CD4-positive, alpha-beta T cell (primary cell): ENCODE data around the gene MYOZ1. TPM values are rescaled to one million over a fixed set of nuclear protein-coding genes. Genes with fewer than 3 reads are reported as not detected.

Experiments used
- ATAC-seq: fragments of 200-7000 bp; cut with Tn5 transposase; one replicate; pipeline ENCODE4 v1.10.0; 2022; ENCODE audit warnings: mild to moderate bottlenecking; ENCODE audit not compliant: poor library complexity
- CTCF ChIA-PET: fragments of 350-600 bp; sonication (Branson Sonifier 250); formaldehyde crosslinking; loops from one replicate; lab custom pipeline; 2021; ENCODE audit warnings: antibody characterized with exemption, inconsistent platforms; lab: Charles Lee
- POLR2A ChIA-PET: fragments of 350-600 bp; sonication (Branson Sonifier 250); formaldehyde crosslinking; loops from one replicate; lab custom pipeline; 2021; ENCODE audit warnings: antibody characterized with exemption, inconsistent platforms; lab: Charles Lee
- DNase-seq, 14 experiments: peaks; one replicate each; pipeline ENCODE4 v3.0.0-alpha.2; 2013 to 2020; ENCODE audit warnings: mixed read lengths in 2 of 14
- H3K27ac ChIP-seq, 2 donors: one replicate each; pipeline versions ENCODE4 v1.5.1 to v1.7.0; 2013; ENCODE audit warnings: low read length in 2 of 2, low read depth in 1 of 2, mild to moderate bottlenecking in 1 of 2
- H3K27me3 ChIP-seq, 2 experiments: 1 replicate in 1 of 2; 2 replicates in 1 of 2; pipeline versions ENCODE4 v1.6.1 to v1.7.0; 2013; ENCODE audit warnings: low read length in 2 of 2, control low read depth in 1 of 2, mild to moderate bottlenecking in 1 of 2, moderate library complexity in 1 of 2; ENCODE audit not compliant: insufficient read depth in 2 of 2, control insufficient read depth in 1 of 2
- H3K36me3 ChIP-seq: one replicate; pipeline ENCODE4 v1.6.1; 2013; ENCODE audit warnings: low read length, control low read depth; ENCODE audit not compliant: insufficient read depth
- H3K4me1 ChIP-seq: one replicate; pipeline ENCODE4 v1.6.1; 2013; ENCODE audit warnings: low read length, control low read depth; ENCODE audit not compliant: insufficient read depth
- H3K4me3 ChIP-seq: one replicate; pipeline ENCODE4 v1.5.1; 2013; ENCODE audit warnings: mild to moderate bottlenecking, low read length, moderate library complexity
- H3K9me3 ChIP-seq, 2 experiments: 1 replicate in 1 of 2; 2 replicates in 1 of 2; pipeline versions ENCODE4 v1.6.1 to v1.7.0; 2013; ENCODE audit warnings: low read length in 2 of 2, mild to moderate bottlenecking in 2 of 2, control low read depth in 1 of 2, moderate library complexity in 1 of 2; ENCODE audit not compliant: control insufficient read depth in 1 of 2, insufficient read depth in 1 of 2
- H3K27ac Mint-ChIP-seq: one replicate; pipeline ENCODE4 v1.8.0; 2020; ENCODE audit warnings: mixed read lengths
- H3K27me3 Mint-ChIP-seq: one replicate; pipeline ENCODE4 v1.8.0; 2021; ENCODE audit warnings: mixed read lengths
- H3K36me3 Mint-ChIP-seq: one replicate; pipeline ENCODE4 v1.8.0; 2021; ENCODE audit warnings: low read depth, mixed read lengths
- H3K4me1 Mint-ChIP-seq: one replicate; pipeline ENCODE4 v1.8.0; 2021; ENCODE audit warnings: low read depth, mixed read lengths
- H3K4me3 Mint-ChIP-seq: one replicate; pipeline ENCODE4 v1.8.0; 2020; ENCODE audit warnings: mild to moderate bottlenecking, mixed read lengths
- H3K9me3 Mint-ChIP-seq: one replicate; pipeline ENCODE4 v1.8.0; 2020; ENCODE audit warnings: mixed read lengths
- intact Hi-C, 2 experiments: fragments of 100-400 bp; cut with DNase I in 1 of 2; cut with micrococcal nuclease in 1 of 2; formaldehyde crosslinking; loops; one replicate each; pipeline versions ENCODE4 v1.15.1 to v1.9.0; 2023 to 2025; cut with DNase I, micrococcal nuclease
- total RNA-seq, 174 experiments: library from RNA in 2 of 174; stranded (reverse) in 2 of 174; gene quantifications; one replicate each; pipeline ENCODE4 v1.2.3 and lab custom pipeline; 2021 to 2026
- TF ChIP-seq, protein P1 (sequence below): fragments of 200-600 bp; IDR thresholded peaks from one replicate; pipeline ENCODE4 v1.8.0; 2022; ENCODE audit warnings: antibody characterized with exemption, mild to moderate bottlenecking

The MYOZ1 gene
- total RNA-seq, 2 experiments from 2014 or later, result not detected

DNA sequence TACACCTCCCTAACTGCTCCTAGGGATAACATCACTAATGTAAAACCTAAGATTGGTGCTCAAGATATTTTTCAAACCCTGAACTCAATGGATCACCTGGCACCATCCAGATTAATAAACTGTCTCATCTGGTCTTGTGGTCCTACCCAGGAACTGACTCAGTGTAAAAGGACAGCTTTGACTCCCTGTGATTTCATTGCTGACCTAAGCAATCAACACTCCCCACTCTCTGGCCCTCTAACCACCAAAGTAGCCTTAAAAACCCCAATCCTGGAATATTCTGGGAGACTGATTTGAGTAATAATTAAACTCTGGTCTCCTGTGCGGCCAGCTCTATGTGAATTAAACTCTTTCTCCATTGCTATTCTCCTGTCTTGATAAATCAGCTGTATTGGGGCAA, 43.9 kb downstream of the MYOZ1 start:
- Mint-ChIP-seq H3K27ac (no peak overlapping the region), H3K9me3 (no peaks in the 10 kb centered on the region), H3K27me3 (no peaks in the 10 kb centered on the region), H3K4me3 (no peak overlapping the region), H3K36me3 (no peaks in the 10 kb centered on the region), H3K4me1 (peaks cover 6% of the 10 kb centered on the region)
- ChIA-PET CTCF (no interaction called here), POLR2A (interaction anchor here (0.9 kb wide), 1 partner anchor 30 kb away, joined by 3 read pairs; no protein-coding TSS in a partner anchor)
- TF ChIP-seq, protein P1, sequence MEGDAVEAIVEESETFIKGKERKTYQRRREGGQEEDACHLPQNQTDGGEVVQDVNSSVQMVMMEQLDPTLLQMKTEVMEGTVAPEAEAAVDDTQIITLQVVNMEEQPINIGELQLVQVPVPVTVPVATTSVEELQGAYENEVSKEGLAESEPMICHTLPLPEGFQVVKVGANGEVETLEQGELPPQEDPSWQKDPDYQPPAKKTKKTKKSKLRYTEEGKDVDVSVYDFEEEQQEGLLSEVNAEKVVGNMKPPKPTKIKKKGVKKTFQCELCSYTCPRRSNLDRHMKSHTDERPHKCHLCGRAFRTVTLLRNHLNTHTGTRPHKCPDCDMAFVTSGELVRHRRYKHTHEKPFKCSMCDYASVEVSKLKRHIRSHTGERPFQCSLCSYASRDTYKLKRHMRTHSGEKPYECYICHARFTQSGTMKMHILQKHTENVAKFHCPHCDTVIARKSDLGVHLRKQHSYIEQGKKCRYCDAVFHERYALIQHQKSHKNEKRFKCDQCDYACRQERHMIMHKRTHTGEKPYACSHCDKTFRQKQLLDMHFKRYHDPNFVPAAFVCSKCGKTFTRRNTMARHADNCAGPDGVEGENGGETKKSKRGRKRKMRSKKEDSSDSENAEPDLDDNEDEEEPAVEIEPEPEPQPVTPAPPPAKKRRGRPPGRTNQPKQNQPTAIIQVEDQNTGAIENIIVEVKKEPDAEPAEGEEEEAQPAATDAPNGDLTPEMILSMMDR, result no peak
- Histone ChIP-seq H3K36me3 (no peaks in the 10 kb centered on the region), H3K9me3 (no peaks in the 10 kb centered on the region), H3K4me1 (no peaks in the 10 kb centered on the region), H3K4me3 (no peak overlapping the region), H3K27ac (no peak overlapping the region), H3K27me3 (no peaks in the 10 kb centered on the region)
- no peak for DNase-seq
- intact Hi-C loops, result no loop called here
- no peak for ATAC-seq

DNA sequence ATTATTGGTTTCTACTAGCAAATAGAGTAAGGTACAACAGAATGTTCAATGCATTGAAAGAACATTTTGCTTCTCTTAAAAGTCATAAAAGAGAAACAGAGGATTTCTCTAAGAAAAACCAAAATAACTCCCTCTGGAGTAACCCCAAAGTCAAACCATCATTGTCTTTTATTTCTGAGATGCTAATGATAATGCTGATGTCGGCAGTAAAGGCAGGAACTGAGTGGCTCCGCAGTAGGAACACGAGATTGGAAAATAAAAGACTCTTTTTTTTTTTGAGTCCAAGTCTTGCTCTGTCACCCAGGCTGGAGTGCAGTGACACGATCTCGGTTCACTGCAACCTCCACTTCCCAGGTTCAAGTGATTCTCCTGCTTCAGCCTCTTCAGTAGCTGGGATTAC, 47.5 kb downstream of the MYOZ1 start:
- Mint-ChIP-seq H3K27me3 (no peaks in the 10 kb centered on the region), H3K9me3 (no peaks in the 10 kb centered on the region), H3K27ac (no peak overlapping the region), H3K4me1 (peaks cover 23% of the 10 kb centered on the region), H3K36me3 (no peaks in the 10 kb centered on the region), H3K4me3 (no peak overlapping the region)
- POLR2A ChIA-PET, result no interaction called here
- DNase-seq, result no peak
- H3K9me3 ChIP-seq, result no peaks in the 10 kb centered on the region
- no peaks in the 10 kb centered on the region for H3K36me3 ChIP-seq
- TF ChIP-seq, protein P1, result no peak
- no peaks in the 10 kb centered on the region for H3K27me3 ChIP-seq
- peaks cover 9% of the 10 kb centered on the region for H3K4me1 ChIP-seq
- intact Hi-C loops, result no loop called here
- ATAC-seq, result no peak
- no peak overlapping the region for H3K4me3 ChIP-seq
- CTCF ChIA-PET, result no interaction called here
- no peak overlapping the region for H3K27ac ChIP-seq

DNA sequence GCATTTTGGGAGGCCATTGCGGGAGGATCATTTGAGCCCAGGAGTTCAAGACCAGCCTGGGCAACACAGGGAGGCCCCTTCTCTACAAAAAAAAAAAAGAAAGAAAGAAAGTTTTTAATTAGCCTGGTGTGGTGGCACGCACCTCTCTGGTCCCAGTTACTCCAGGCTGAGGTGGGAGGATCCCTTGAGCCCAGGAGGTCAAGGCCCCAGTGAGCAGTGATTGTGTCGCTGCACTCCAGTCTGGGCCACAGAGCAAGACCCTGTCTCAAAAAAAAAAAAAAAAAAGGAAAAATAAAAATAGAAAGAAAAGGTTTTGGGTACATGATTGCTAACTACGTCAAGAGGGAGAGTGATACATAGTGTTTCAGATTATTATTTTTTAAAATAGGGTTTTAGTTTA, 48.2 kb downstream of the MYOZ1 start:
- ChIA-PET POLR2A (no interaction called here), CTCF (no interaction called here)
- Histone ChIP-seq H3K36me3 (no peaks in the 10 kb centered on the region), H3K9me3 (no peaks in the 10 kb centered on the region), H3K4me1 (peaks cover 9% of the 10 kb centered on the region), H3K27me3 (no peaks in the 10 kb centered on the region), H3K27ac (no peak overlapping the region), H3K4me3 (no peak overlapping the region)
- DNase-seq, result no peak
- Mint-ChIP-seq H3K9me3 (no peaks in the 10 kb centered on the region), H3K4me1 (peaks cover 23% of the 10 kb centered on the region), H3K27ac (no peak overlapping the region), H3K4me3 (no peak overlapping the region), H3K36me3 (no peaks in the 10 kb centered on the region), H3K27me3 (no peaks in the 10 kb centered on the region)
- no peak for ATAC-seq
- TF ChIP-seq, protein P1, result no peak
- intact Hi-C loops, result no loop called here
